ENCODE measurements around the gene CIITA. TPM values are rescaled to one million over a fixed set of nuclear protein-coding genes. Genes with fewer than 3 reads are reported as not detected.

Gene CIITA
- total and polyA plus RNA-seq, 11 donors = 1.6 to 73.9 (median 8.2) TPM

DNA sequence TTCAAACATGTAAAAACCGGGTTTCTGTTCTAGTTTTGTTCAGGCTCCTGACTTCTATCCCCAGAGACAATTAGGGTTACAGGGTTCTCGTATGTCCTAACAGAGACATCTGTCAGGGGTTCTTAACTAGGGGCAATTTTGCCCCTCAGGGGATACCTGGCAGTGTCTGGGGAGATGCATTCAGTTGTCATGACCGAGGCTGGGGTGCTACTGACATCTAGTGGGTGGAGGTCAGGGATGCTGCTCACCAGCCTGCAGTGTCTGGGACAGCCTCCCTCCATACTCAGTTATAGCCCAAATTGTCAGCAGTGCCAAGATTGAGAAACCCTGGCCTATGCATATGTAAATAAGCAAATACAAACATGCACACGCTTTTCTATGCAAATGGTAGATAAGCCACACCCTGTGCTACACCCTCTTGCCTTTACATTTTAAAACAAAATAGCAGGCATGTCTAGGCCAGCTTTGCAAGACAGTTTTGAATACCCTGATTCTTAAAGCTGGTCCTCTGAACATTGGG is 104.8 kb downstream of the CIITA start:
- Histone ChIP-seq H3K27me3 (no peaks in the 10 kb centered on the region), H3K9me3 (no peaks in the 10 kb centered on the region), H3K4me1 (peaks cover 0 to 28% (median 9%) of the 10 kb centered on the region in 12 donors), H3K27ac (no peak overlapping the region), H3K4me3 (no peak overlapping the region), H3K36me3 (peaks cover 0 to 85% (median 53%) of the 10 kb centered on the region in 9 donors)
- intact Hi-C loops (cut with DNase I) = no loop called here
- ATAC-seq (no peak), DNase-seq (no peak)
- 91 to 95% (median 94%) methylated on average over 4 of the region's 4 CpGs for WGBS, 4 donors
- TF ChIP-seq POLR2A (IDR thresholded peaks at IDR 0.05) = no peak
- TF ChIP-seq, protein P1, sequence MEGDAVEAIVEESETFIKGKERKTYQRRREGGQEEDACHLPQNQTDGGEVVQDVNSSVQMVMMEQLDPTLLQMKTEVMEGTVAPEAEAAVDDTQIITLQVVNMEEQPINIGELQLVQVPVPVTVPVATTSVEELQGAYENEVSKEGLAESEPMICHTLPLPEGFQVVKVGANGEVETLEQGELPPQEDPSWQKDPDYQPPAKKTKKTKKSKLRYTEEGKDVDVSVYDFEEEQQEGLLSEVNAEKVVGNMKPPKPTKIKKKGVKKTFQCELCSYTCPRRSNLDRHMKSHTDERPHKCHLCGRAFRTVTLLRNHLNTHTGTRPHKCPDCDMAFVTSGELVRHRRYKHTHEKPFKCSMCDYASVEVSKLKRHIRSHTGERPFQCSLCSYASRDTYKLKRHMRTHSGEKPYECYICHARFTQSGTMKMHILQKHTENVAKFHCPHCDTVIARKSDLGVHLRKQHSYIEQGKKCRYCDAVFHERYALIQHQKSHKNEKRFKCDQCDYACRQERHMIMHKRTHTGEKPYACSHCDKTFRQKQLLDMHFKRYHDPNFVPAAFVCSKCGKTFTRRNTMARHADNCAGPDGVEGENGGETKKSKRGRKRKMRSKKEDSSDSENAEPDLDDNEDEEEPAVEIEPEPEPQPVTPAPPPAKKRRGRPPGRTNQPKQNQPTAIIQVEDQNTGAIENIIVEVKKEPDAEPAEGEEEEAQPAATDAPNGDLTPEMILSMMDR (IDR thresholded peaks at IDR 0.05) = peak in 4 of 12 donors; percentile 15 to 26 (median 20)

DNA sequence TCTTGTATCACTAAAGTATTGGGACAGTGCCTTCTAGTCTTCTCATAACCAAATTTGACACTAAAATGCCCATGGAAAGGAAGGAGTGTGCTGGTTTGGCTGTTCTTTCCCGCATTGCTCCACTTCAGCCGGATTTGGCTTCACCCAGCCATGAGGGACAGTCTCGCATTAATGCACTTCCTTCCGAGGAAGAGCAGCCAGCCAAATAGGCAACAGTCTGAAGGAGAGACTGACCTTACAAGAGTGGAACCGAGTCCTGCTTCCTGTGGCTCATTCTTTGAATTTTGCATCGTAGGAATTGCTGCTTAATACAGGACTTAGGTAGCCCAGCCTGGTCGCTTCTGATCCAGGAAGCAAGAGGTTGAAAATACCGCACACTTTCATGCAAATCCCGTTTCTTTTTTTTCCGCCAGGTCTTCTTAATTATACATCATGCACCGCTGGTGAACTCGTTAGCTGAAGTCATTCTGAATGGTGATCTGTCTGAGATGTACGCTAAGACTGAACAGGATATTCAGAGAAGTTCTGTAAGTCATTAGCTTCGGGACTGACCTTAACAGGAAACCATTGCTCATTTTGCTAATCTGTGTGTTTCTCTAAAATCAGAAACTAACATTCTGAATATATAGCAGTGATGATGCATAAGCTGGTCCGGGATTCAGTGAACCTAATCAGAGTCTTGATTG is 105.6 kb downstream of the CIITA start:
- Histone ChIP-seq H3K27ac (peak overlapping the region in 4 of 12 donors; percentile 8 to 27 (median 21)), H3K27me3 (no peaks in the 10 kb centered on the region), H3K9me3 (no peaks in the 10 kb centered on the region), H3K4me1 (peaks cover 0 to 28% (median 9%) of the 10 kb centered on the region in 12 donors), H3K36me3 (peaks cover 0 to 84% (median 47%) of the 10 kb centered on the region in 9 donors), H3K4me3 (no peak overlapping the region)
- ATAC-seq (peak in 3 of 4 donors; percentile 60 to 72 (median 67)), DNase-seq (peak in 3 of 5 donors; percentile 32 to 39 (median 33))
- no peak for TF ChIP-seq POLR2A (IDR thresholded peaks at IDR 0.05)
- TF ChIP-seq, protein P1 (IDR thresholded peaks at IDR 0.05) = no peak
- WGBS, 4 donors = 59 to 69% (median 65%) methylated on average over 15 of the region's 15 CpGs
- intact Hi-C loops (cut with DNase I) = no loop called here

DNA sequence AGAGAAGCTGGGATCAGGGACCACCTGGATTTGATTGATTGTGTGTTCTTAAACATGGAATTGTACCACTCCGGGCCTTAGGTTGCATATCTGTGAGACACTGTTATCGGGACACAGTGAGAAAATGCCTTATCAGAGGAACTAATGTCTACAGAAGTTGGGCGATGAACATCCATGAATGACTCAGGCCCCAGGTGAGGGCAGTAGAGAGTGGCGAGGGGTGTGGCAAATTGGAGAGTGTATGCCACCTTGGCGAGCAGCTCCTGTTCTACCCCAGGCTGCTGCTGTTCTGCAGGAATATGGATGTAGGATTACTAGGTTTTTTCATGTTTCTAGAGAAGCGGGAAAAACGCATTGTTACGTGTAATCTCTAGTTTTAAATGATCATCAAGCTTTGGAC is 106.2 kb downstream of the CIITA start:
- ATAC-seq (no peak), DNase-seq (no peak)
- H3K4me3 ChIP-seq = no peak overlapping the region
- peaks cover 0 to 28% (median 9%) of the 10 kb centered on the region in 12 donors for H3K4me1 ChIP-seq
- H3K27ac ChIP-seq = peak overlapping the region in 1 of 12 donors; percentile 26
- intact Hi-C loops (cut with DNase I) = no loop called here
- WGBS, 4 donors = 89 to 94% (median 90%) methylated on average over 8 of the region's 8 CpGs
- no peak for TF ChIP-seq POLR2A (IDR thresholded peaks at IDR 0.05)
- TF ChIP-seq, protein P1 (IDR thresholded peaks at IDR 0.05) = no peak
- no peaks in the 10 kb centered on the region for H3K27me3 ChIP-seq
- H3K36me3 ChIP-seq = peaks cover 0 to 78% (median 45%) of the 10 kb centered on the region in 9 donors
- H3K9me3 ChIP-seq = no peaks in the 10 kb centered on the region

DNA sequence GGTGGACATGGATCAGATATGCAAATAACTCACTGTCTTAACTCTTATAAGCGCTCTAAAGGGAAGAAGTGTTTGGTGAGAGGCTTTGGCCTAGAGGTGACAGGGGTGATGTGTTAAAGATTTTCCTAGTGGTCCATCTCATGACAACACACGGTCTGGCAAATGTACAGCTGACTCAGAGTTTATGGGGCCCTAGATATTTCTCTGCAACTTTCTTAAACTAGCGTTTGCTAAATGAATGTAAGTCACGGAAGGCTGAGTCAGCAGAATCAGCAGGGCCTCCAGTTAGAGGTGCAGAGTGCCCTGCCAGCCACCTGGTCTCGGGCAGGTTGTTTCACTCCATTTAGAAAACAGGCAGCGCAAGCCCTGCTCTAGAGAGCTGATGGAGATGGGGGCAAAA is 107.5 kb downstream of the CIITA start:
- TF ChIP-seq, protein P1 (IDR thresholded peaks at IDR 0.05) = no peak
- TF ChIP-seq POLR2A (IDR thresholded peaks at IDR 0.05) = no peak
- peaks cover 0 to 65% (median 42%) of the 10 kb centered on the region in 9 donors for H3K36me3 ChIP-seq
- DNase-seq (no peak), ATAC-seq (no peak)
- H3K4me3 ChIP-seq = no peak overlapping the region
- 83 to 96% (median 91%) methylated on average over 6 of the region's 6 CpGs for WGBS, 4 donors
- H3K9me3 ChIP-seq = no peaks in the 10 kb centered on the region
- H3K27me3 ChIP-seq = no peaks in the 10 kb centered on the region
- intact Hi-C loops (cut with DNase I) = no loop called here
- H3K27ac ChIP-seq = no peak overlapping the region
- peaks cover 0 to 25% (median 7%) of the 10 kb centered on the region in 12 donors for H3K4me1 ChIP-seq

All from heart left ventricle (tissue), 16 donors.